OCI-LY1 (cell line): ENCODE results near the gene CBARP.

ENCODE experiments used
- CTCF ChIP-seq: fragments of 200-600 bp; sonication (generic), shearing (Covaris generic); IDR thresholded peaks from 2 replicates; pipeline ENCODE4 v1.5.1; 2017; ENCODE audit warnings: mild to moderate bottlenecking, antibody characterized with exemption, low read length, moderate library complexity, mixed read lengths
- EZH2 ChIP-seq: fragments of 200-600 bp; sonication (generic), shearing (Covaris generic); IDR thresholded peaks from 2 replicates; pipeline ENCODE4 v1.8.0; 2017; ENCODE audit warnings: borderline replicate concordance, mixed run types, mild to moderate bottlenecking, antibody characterized with exemption, low read length, moderate library complexity, mixed read lengths

GRCh38 chr19:1233115-1233667, 4.6 kb downstream of the CBARP start:
- no peak for TF ChIP-seq CTCF
- TF ChIP-seq EZH2, result no peak
